Uterus (tissue), 4 donors: Measurements from ENCODE around the gene EZH2. TPM values are rescaled to one million over a fixed set of nuclear protein-coding genes. Genes with fewer than 3 reads are reported as not detected.

Experiments used
- DNase-seq, 2 donors: peaks; one replicate each; pipeline ENCODE4 v3.0.0-alpha.2; 2019 to 2020
- H3K27ac ChIP-seq, 2 donors: fragments of 200-600 bp; sonication (generic); 1 replicate in 1 of 2; 2 replicates in 1 of 2; pipeline ENCODE4 v1.5.1; 2016 to 2018
- H3K27me3 ChIP-seq, 2 donors: fragments of 200-600 bp; sonication (generic); one replicate each; pipeline ENCODE4 v1.5.1; 2018 to 2019; ENCODE audit warnings: control low read depth in 1 of 2
- H3K36me3 ChIP-seq, 2 donors: fragments of 200-600 bp; sonication (generic); one replicate each; pipeline ENCODE4 v1.5.1; 2019; ENCODE audit warnings: control low read depth in 1 of 2
- H3K4me1 ChIP-seq, 2 donors: fragments of 200-600 bp; sonication (generic); one replicate each; pipeline ENCODE4 v1.5.1; 2018 to 2019; ENCODE audit warnings: control low read depth in 1 of 2
- H3K4me3 ChIP-seq, 2 donors: fragments of 200-600 bp; sonication (generic); 1 replicate in 1 of 2; 2 replicates in 1 of 2; pipeline ENCODE4 v1.5.1; 2018 to 2019; ENCODE audit warnings: mild to moderate bottlenecking in 1 of 2
- H3K9me3 ChIP-seq, 2 donors: fragments of 200-600 bp; sonication (generic); one replicate each; pipeline ENCODE4 v1.5.1; 2019; ENCODE audit warnings: control low read depth in 1 of 2
- CTCF ChIP-seq, 4 experiments: fragments of 200-600 bp in 2 of 4; fragments of 450-650 bp in 2 of 4; sonication (generic) in 2 of 4; IDR thresholded peaks; one replicate each; pipeline ENCODE4 v1.5.1; 2016 to 2019; ENCODE audit warnings: antibody characterized with exemption in 4 of 4, mild to moderate bottlenecking in 2 of 4, moderate library complexity in 1 of 4
- POLR2A ChIP-seq, 2 donors: fragments of 450-650 bp; IDR thresholded peaks; one replicate each; pipeline ENCODE4 v1.6.1; 2016; ENCODE audit warnings: antibody characterized with exemption in 2 of 2, mild to moderate bottlenecking in 1 of 2, moderate library complexity in 1 of 2
- intact Hi-C: fragments of 100-400 bp; cut with DNase I; formaldehyde crosslinking; loops from one replicate; pipeline ENCODE4 v1.15.1; 2023; ENCODE audit warnings: low total_unique reads
- total RNA-seq, 4 donors: library from RNA; depleted of rRNA in 3 of 4; stranded (reverse); fragments of >200 nt in 3 of 4; gene quantifications; one replicate each; pipeline versions ENCODE4 v1.1.0 to v1.2.4, GENCODE V29; 2014 to 2023
- donor health status: DM: yes; HTN: yes; CAD: no.

EZH2 gene
- total RNA-seq, 4 donors from 2014 or later = 1.2 to 35.3 (median 2.1) TPM

- intact Hi-C loops = no loop called here
- Histone ChIP-seq H3K27me3 (no peaks in the 10 kb centered on the region), H3K27ac (no peak overlapping the region), H3K4me3 (no peak overlapping the region), H3K9me3 (no peaks in the 10 kb centered on the region), H3K4me1 (no peaks in the 10 kb centered on the region), H3K36me3 (no peaks in the 10 kb centered on the region)
- no peak for TF ChIP-seq POLR2A (IDR thresholded peaks at IDR 0.05)
- no peak for TF ChIP-seq CTCF (IDR thresholded peaks at IDR 0.05)
- no peak for DNase-seq
Observed at GRCh38 chr7:148830897-148831692, 53.0 kb downstream of the EZH2 start.

- TF ChIP-seq CTCF (IDR thresholded peaks at IDR 0.05) (no peak), POLR2A (IDR thresholded peaks at IDR 0.05) (no peak)
- no peak overlapping the region for H3K27ac ChIP-seq
- H3K27me3 ChIP-seq = no peaks in the 10 kb centered on the region
- H3K36me3 ChIP-seq = no peaks in the 10 kb centered on the region
- intact Hi-C loops = no loop called here
- no peaks in the 10 kb centered on the region for H3K9me3 ChIP-seq
- no peaks in the 10 kb centered on the region for H3K4me1 ChIP-seq
- H3K4me3 ChIP-seq = no peak overlapping the region
- DNase-seq = no peak
Observed at GRCh38 chr7:148828965-148829364, 55.1 kb downstream of the EZH2 start.

GRCh38 chr7:148825338-148825737, 58.8 kb downstream of the EZH2 start:
- Histone ChIP-seq H3K27ac (no peak overlapping the region), H3K9me3 (no peaks in the 10 kb centered on the region), H3K27me3 (no peaks in the 10 kb centered on the region), H3K4me1 (no peaks in the 10 kb centered on the region), H3K4me3 (no peak overlapping the region), H3K36me3 (no peaks in the 10 kb centered on the region)
- DNase-seq = no peak
- TF ChIP-seq POLR2A (IDR thresholded peaks at IDR 0.05) = no peak
- no peak for TF ChIP-seq CTCF (IDR thresholded peaks at IDR 0.05)
- intact Hi-C loops = no loop called here

GRCh38 chr7:148824864-148825263, 59.2 kb downstream of the EZH2 start:
- no peak for TF ChIP-seq CTCF (IDR thresholded peaks at IDR 0.05)
- no peak for TF ChIP-seq POLR2A (IDR thresholded peaks at IDR 0.05)
- DNase-seq = no peak
- Histone ChIP-seq H3K4me1 (no peaks in the 10 kb centered on the region), H3K27ac (no peak overlapping the region), H3K9me3 (no peaks in the 10 kb centered on the region), H3K36me3 (no peaks in the 10 kb centered on the region), H3K4me3 (no peak overlapping the region), H3K27me3 (no peaks in the 10 kb centered on the region)
- intact Hi-C loops = no loop called here

GRCh38 chr7:148821422-148821821, 62.7 kb downstream of the EZH2 start:
- no peak for TF ChIP-seq CTCF (IDR thresholded peaks at IDR 0.05)
- TF ChIP-seq POLR2A (IDR thresholded peaks at IDR 0.05) = no peak
- Histone ChIP-seq H3K4me1 (no peaks in the 10 kb centered on the region), H3K27me3 (no peaks in the 10 kb centered on the region), H3K36me3 (no peaks in the 10 kb centered on the region), H3K9me3 (no peaks in the 10 kb centered on the region), H3K27ac (no peak overlapping the region), H3K4me3 (no peak overlapping the region)
- intact Hi-C loops = no loop called here
- no peak for DNase-seq
